Right lobe of liver (tissue), 6 donors: ENCODE data around the gene SPTSSA. TPM values are rescaled to one million over a fixed set of nuclear protein-coding genes. Genes with fewer than 3 reads are reported as not detected.
"Not testable (repeated sequence)": the region's sequence is repeated elsewhere in the genome, so short reads cannot be mapped to it uniquely, and the experiment has no call there.

Experiments
- ATAC-seq, 4 donors: fragments of 200-7000 bp; cut with Tn5 transposase; one replicate each; pipeline ENCODE4 v1.9.1; 2020; ENCODE audit warnings: mild to moderate bottlenecking in 4 of 4, moderate library complexity in 4 of 4
- DNase-seq, 3 donors: peaks; one replicate each; pipeline ENCODE4 v3.0.0-alpha.2; 2020
- H3K27ac ChIP-seq, 3 donors: fragments of 200-600 bp; one replicate each; pipeline ENCODE4 v1.8.0; 2022
- H3K27me3 ChIP-seq, 2 donors: fragments of 200-600 bp; one replicate each; pipeline ENCODE4 v1.8.0; 2022
- H3K36me3 ChIP-seq, 4 donors: fragments of 200-600 bp; sonication (generic) in 1 of 4; one replicate each; pipeline versions ENCODE4 v1.5.1 to v1.8.0; 2017 to 2022; ENCODE audit warnings: control low read depth in 1 of 4
- H3K4me1 ChIP-seq, 4 donors: fragments of 200-600 bp; sonication (generic) in 1 of 4; one replicate each; pipeline versions ENCODE4 v1.5.1 to v1.8.0; 2017 to 2022; ENCODE audit warnings: control low read depth in 1 of 4
- H3K4me3 ChIP-seq, 3 donors: fragments of 200-600 bp; one replicate each; pipeline ENCODE4 v1.8.0; 2022
- H3K9me3 ChIP-seq, 4 donors: fragments of 200-600 bp; sonication (generic) in 1 of 4; one replicate each; pipeline versions ENCODE4 v1.5.1 to v1.8.0; 2017 to 2022; ENCODE audit warnings: control low read depth in 1 of 4
- POLR2A ChIP-seq: fragments of 450-650 bp; IDR thresholded peaks from one replicate; pipeline ENCODE4 v1.6.1; 2017; ENCODE audit warnings: antibody characterized with exemption, mild to moderate bottlenecking
- WGBS: methylation state at CpG from one replicate; pipeline ENCODE4 v1.1.6; 2018; ENCODE audit warnings: low coverage, low lambda C conversion rate; ENCODE audit not compliant: insufficient coverage; ENCODE audit errors: missing lambda C conversion rate; 5-methylcytosine and 5-hydroxymethylcytosine counted together
- intact Hi-C, 2 donors: fragments of 100-400 bp; cut with DNase I; formaldehyde crosslinking; loops; one replicate each; pipeline versions ENCODE4 v1.11.2 to v1.14.1; 2022
- total RNA-seq, 6 experiments: library from RNA; depleted of rRNA in 2 of 6; stranded (reverse); fragments of >200 nt in 2 of 6; fragmentation: NEBNext Ultra II Directional in 3 of 6; extraction: Animal tissue kit (Norgen Biotek cat#: 25700) in 3 of 6; gene quantifications; one replicate each; pipeline versions ENCODE4 v1.1.0 to v1.2.4, GENCODE V29; 2016 to 2023
- TF ChIP-seq, protein P1 (sequence below), 4 donors: fragments of 200-600 bp in 3 of 4; fragments of 450-650 bp in 1 of 4; IDR thresholded peaks; one replicate each; pipeline versions ENCODE4 v1.5.1 to v1.8.0; 2016 to 2022; ENCODE audit warnings: antibody characterized with exemption in 4 of 4, mild to moderate bottlenecking in 2 of 4
- donor health status: DM: no; HTN: yes; CAD: no.
- donor health status: DM: no; HTN: no; CAD: no.
- donor health status: DM: no; HTN: no; CAD: no.
- donor health status: DM: no; HTN: yes; CAD: no.
- donor health status: DM: no; HTN: yes; CAD: no.

SPTSSA gene
- total RNA-seq, 6 experiments from 2014 or later: 10.6 to 32.0 (median 18.4) TPM

DNA sequence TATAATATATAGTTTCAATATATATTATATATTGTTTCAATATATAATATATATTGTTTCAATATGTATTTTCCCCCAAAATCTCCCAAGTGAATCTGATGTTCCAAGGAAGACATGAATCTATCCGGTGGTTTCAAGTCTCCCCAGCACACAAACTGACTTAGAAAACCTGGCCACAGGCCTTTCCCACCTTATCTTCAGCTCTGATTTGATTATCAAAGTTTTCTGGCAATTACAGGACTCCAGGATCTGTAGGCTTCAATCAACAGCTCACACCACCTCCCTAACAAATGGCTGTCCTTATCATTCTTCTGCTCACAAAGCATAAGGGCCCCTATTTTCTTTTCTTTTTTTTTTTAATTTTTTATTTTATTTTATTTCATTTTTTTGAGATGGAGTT lies 22.7 kb upstream of the SPTSSA start:
- no peaks in the 10 kb centered on the region for H3K27me3 ChIP-seq
- no peak overlapping the region for H3K4me3 ChIP-seq
- DNase-seq: no peak
- no peak for ATAC-seq
- H3K27ac ChIP-seq: no peak overlapping the region
- H3K4me1 ChIP-seq: no peaks in the 10 kb centered on the region
- WGBS: 75% methylated on average over 1 of the region's 1 CpG
- no peak for TF ChIP-seq POLR2A
- TF ChIP-seq, protein P1, sequence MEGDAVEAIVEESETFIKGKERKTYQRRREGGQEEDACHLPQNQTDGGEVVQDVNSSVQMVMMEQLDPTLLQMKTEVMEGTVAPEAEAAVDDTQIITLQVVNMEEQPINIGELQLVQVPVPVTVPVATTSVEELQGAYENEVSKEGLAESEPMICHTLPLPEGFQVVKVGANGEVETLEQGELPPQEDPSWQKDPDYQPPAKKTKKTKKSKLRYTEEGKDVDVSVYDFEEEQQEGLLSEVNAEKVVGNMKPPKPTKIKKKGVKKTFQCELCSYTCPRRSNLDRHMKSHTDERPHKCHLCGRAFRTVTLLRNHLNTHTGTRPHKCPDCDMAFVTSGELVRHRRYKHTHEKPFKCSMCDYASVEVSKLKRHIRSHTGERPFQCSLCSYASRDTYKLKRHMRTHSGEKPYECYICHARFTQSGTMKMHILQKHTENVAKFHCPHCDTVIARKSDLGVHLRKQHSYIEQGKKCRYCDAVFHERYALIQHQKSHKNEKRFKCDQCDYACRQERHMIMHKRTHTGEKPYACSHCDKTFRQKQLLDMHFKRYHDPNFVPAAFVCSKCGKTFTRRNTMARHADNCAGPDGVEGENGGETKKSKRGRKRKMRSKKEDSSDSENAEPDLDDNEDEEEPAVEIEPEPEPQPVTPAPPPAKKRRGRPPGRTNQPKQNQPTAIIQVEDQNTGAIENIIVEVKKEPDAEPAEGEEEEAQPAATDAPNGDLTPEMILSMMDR (IDR thresholded peaks at IDR 0.05): no peak
- no peaks in the 10 kb centered on the region for H3K9me3 ChIP-seq
- intact Hi-C loops: no loop called here
- H3K36me3 ChIP-seq: no peaks in the 10 kb centered on the region

DNA sequence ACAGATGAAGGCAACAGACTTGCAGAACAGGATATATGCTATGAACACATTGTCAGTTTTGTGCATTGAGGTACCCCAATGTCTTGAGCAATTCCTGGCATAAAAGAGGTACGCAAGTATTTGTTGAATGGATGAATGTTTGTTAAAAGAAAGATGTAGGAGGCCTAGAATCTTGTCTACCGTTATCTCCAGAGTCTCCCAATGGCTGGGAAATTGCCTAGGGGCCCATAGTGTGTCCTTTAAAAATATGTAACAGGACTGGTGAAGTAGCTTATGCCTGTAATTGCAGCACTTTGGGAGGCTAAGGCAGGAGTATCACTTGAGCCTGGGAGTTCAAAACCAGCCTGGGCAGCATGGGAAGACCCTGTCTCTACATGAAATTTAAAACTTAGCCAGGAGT lies 20.4 kb upstream of the SPTSSA start:
- no peak for DNase-seq
- Histone ChIP-seq H3K4me1 (no peaks in the 10 kb centered on the region), H3K27ac (no peak overlapping the region), H3K36me3 (no peaks in the 10 kb centered on the region), H3K4me3 (no peak overlapping the region), H3K27me3 (no peaks in the 10 kb centered on the region), H3K9me3 (no peaks in the 10 kb centered on the region)
- TF ChIP-seq POLR2A: no peak
- TF ChIP-seq, protein P1 (IDR thresholded peaks at IDR 0.05): no peak
- no peak for ATAC-seq
- intact Hi-C loops: no loop called here
- 90% methylated on average over 1 of the region's 2 CpGs for WGBS

GRCh38 chr14:34479694-34480093 lies 17.7 kb upstream of the SPTSSA start:
- no peak overlapping the region for H3K27ac ChIP-seq
- no peak for TF ChIP-seq POLR2A
- no peaks in the 10 kb centered on the region for H3K9me3 ChIP-seq
- no peaks in the 10 kb centered on the region for H3K27me3 ChIP-seq
- H3K4me1 ChIP-seq: no peaks in the 10 kb centered on the region
- H3K36me3 ChIP-seq: no peaks in the 10 kb centered on the region
- ATAC-seq (no peak), DNase-seq (no peak)
- no peak overlapping the region for H3K4me3 ChIP-seq
- intact Hi-C loops: no loop called here
- WGBS: 70% methylated on average over 3 of the region's 4 CpGs

GRCh38 chr14:34478261-34478660 lies 16.2 kb upstream of the SPTSSA start:
- no peaks in the 10 kb centered on the region for H3K9me3 ChIP-seq

DNA sequence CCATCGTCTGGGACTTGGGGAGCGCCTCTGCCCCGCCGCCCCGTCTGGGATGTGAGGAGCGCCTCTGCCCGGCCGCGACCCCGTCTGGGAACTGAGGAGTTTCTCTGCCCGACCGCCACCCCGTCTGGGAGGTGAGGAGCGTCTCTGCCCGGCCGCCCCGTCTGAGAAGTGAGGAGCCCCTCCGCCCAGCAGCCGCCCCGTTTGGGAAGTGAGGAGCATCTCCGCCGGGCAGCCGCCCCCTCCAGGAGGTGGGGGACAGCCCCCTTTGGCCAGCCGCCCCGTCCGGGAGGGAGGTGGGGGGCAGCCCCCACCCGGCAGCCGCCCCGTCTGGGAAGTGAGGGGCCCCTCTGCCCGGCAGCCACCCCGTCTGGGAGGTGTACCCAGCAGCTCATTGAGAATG lies 14.0 kb upstream of the SPTSSA start:
- ATAC-seq, H3K27ac ChIP-seq, H3K9me3 ChIP-seq, intact Hi-C loops, H3K36me3 ChIP-seq, DNase-seq, H3K27me3 ChIP-seq, H3K4me1 ChIP-seq, H3K4me3 ChIP-seq: not testable (repeated sequence)
- WGBS: 72% methylated on average over 4 of the region's 31 CpGs

More at GRCh38 chr14:34478261-34478660, 16.2 kb upstream of the SPTSSA start:
- ATAC-seq: no peak
- no peak for DNase-seq
- Histone ChIP-seq H3K4me1 (no peaks in the 10 kb centered on the region), H3K36me3 (no peaks in the 10 kb centered on the region), H3K4me3 (no peak overlapping the region), H3K27me3 (no peaks in the 10 kb centered on the region), H3K27ac (no peak overlapping the region)
- no peak for TF ChIP-seq POLR2A
- TF ChIP-seq, protein P1 (IDR thresholded peaks at IDR 0.05): no peak
- intact Hi-C loops: no loop called here
- WGBS: 80% methylated on average over 1 of the region's 1 CpG

DNA sequence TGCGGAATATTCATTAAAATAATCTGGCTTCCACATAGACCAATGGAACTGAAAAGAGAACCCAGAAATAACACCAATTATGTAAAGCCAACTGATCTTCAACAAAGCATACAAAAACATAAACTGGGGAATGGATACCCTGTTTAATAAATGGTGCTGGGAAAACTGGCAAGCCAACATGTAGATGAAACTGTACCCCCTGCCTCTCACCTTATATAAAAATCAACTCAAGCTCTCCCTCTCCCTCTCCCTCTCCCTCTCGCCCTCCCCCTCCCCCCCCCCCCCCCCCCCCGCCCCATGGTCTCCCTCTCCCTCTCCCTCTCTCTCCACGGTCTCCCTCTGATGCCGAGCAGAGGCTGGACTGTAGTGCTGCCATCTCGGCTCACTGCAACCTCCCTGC lies 13.1 kb upstream of the SPTSSA start:
- intact Hi-C loops: no loop called here
- DNase-seq: no peak
- Histone ChIP-seq H3K27ac (no peak overlapping the region), H3K9me3 (no peaks in the 10 kb centered on the region), H3K36me3 (no peaks in the 10 kb centered on the region), H3K4me1 (no peaks in the 10 kb centered on the region), H3K4me3 (no peak overlapping the region), H3K27me3 (no peaks in the 10 kb centered on the region)
- WGBS: 84% methylated on average over 3 of the region's 6 CpGs
- no peak for TF ChIP-seq POLR2A
- TF ChIP-seq, protein P1 (IDR thresholded peaks at IDR 0.05): no peak
- no peak for ATAC-seq
